OCI-LY1 (cell line): ENCODE measurements around the gene FAF1.
A peak's percentile ranks its signal among the peaks of the same experiment; 100 is the strongest.
"Not testable (repeated sequence)": the region's sequence is repeated elsewhere in the genome, so short reads cannot be mapped to it uniquely, and the experiment has no call there.

Experiments
- H2AFZ ChIP-seq: fragments of 200-600 bp; sonication (generic), shearing (Covaris generic); 2 replicates; pipeline ENCODE4 v1.6.0; 2014; ENCODE audit warnings: antibody characterized with exemption, mild to moderate bottlenecking, low read length
- H3F3A ChIP-seq: fragments of 200-600 bp; sonication (generic), shearing (Covaris generic); 2 replicates; pipeline ENCODE4 v1.6.0; 2014; ENCODE audit warnings: mild to moderate bottlenecking, antibody characterized with exemption, low read length, moderate library complexity; ENCODE audit not compliant: insufficient read depth
- H3K27ac ChIP-seq: fragments of 200-600 bp; sonication (generic); 2 replicates; pipeline ENCODE4 v1.5.1; 2014; ENCODE audit warnings: low read length, mixed run types, mild to moderate bottlenecking, low read depth; ENCODE audit not compliant: poor library complexity, severe bottlenecking
- H3K27me3 ChIP-seq: fragments of 200-600 bp; sonication (generic); 2 replicates; pipeline ENCODE4 v1.6.0; 2014; ENCODE audit warnings: antibody characterized with exemption, mild to moderate bottlenecking, low read length, moderate library complexity; ENCODE audit not compliant: insufficient read depth
- H3K36me3 ChIP-seq: fragments of 200-600 bp; sonication (generic); 2 replicates; pipeline ENCODE4 v1.6.1; 2014; ENCODE audit warnings: mild to moderate bottlenecking, antibody characterized with exemption, low read length, moderate library complexity, mixed read lengths; ENCODE audit not compliant: insufficient read depth
- H3K4me1 ChIP-seq: fragments of 200-600 bp; sonication (generic); 2 replicates; pipeline ENCODE4 v1.5.1; 2014; ENCODE audit warnings: mild to moderate bottlenecking, low read length, moderate library complexity; ENCODE audit not compliant: insufficient read depth, severe bottlenecking
- H3K4me2 ChIP-seq: fragments of 200-600 bp; sonication (generic), shearing (Covaris generic); 2 replicates; pipeline ENCODE4 v1.6.1; 2014; ENCODE audit warnings: low read length
- H3K4me3 ChIP-seq: fragments of 200-600 bp; sonication (generic); 2 replicates; pipeline ENCODE4 v1.5.1; 2014; ENCODE audit warnings: low read length, low read depth, mild to moderate bottlenecking, mixed read lengths; ENCODE audit not compliant: poor library complexity, severe bottlenecking
- H3K79me2 ChIP-seq: fragments of 200-600 bp; shearing (Covaris generic); 2 replicates; pipeline ENCODE4 v1.6.1; 2016; ENCODE audit warnings: mixed run types, low read length, mixed read lengths; ENCODE audit not compliant: insufficient read depth
- H3K9ac ChIP-seq: fragments of 200-600 bp; sonication (generic), shearing (Covaris generic); 2 replicates; pipeline ENCODE4 v1.6.1; 2014; ENCODE audit warnings: mild to moderate bottlenecking, low read length, mixed read lengths
- H3K9me2 ChIP-seq: fragments of 200-600 bp; sonication (generic), shearing (Covaris generic); 2 replicates; pipeline ENCODE4 v1.6.1; 2014; ENCODE audit warnings: low read depth, mild to moderate bottlenecking, low read length, mixed read lengths
- H3K9me3 ChIP-seq: fragments of 200-600 bp; shearing (Covaris generic); 2 replicates; pipeline ENCODE4 v1.6.1; 2014; ENCODE audit warnings: low read length, mixed read lengths
- H4K20me1 ChIP-seq: fragments of 200-600 bp; sonication (generic), shearing (Covaris generic); 2 replicates; pipeline ENCODE4 v1.6.0; 2016; ENCODE audit warnings: mild to moderate bottlenecking, low read length; ENCODE audit not compliant: insufficient read depth
- EZH2 ChIP-seq: fragments of 200-600 bp; sonication (generic), shearing (Covaris generic); IDR thresholded peaks from 2 replicates; pipeline ENCODE4 v1.8.0; 2017; ENCODE audit warnings: borderline replicate concordance, mixed run types, mild to moderate bottlenecking, antibody characterized with exemption, low read length, moderate library complexity, mixed read lengths
- TF ChIP-seq, protein P1 (sequence below): fragments of 200-600 bp; sonication (generic), shearing (Covaris generic); IDR thresholded peaks from 2 replicates; pipeline ENCODE4 v1.5.1; 2017; ENCODE audit warnings: mild to moderate bottlenecking, antibody characterized with exemption, low read length, moderate library complexity, mixed read lengths

The FAF1 gene

GRCh38 chr1:50739125-50739524, 220.9 kb downstream of the FAF1 start:
- Histone ChIP-seq H2AFZ (no peak overlapping the region), H3K4me2 (no peak overlapping the region), H3K79me2 (no peaks in the 10 kb centered on the region), H3K9ac (no peak overlapping the region), H3K9me2 (no peaks in the 10 kb centered on the region), H3K4me1 (no peaks in the 10 kb centered on the region), H3K36me3 (peaks cover 49% of the 10 kb centered on the region; the same call in 1 of the 2 replicates), H3K27me3 (no peaks in the 10 kb centered on the region), H4K20me1 (no peaks in the 10 kb centered on the region), H3F3A (peaks cover 10% of the 10 kb centered on the region; the same call in 1 of the 2 replicates), H3K9me3 (no peaks in the 10 kb centered on the region), H3K4me3 (no peak overlapping the region), H3K27ac (no peak overlapping the region)
- TF ChIP-seq EZH2: no peak
- TF ChIP-seq, protein P1, sequence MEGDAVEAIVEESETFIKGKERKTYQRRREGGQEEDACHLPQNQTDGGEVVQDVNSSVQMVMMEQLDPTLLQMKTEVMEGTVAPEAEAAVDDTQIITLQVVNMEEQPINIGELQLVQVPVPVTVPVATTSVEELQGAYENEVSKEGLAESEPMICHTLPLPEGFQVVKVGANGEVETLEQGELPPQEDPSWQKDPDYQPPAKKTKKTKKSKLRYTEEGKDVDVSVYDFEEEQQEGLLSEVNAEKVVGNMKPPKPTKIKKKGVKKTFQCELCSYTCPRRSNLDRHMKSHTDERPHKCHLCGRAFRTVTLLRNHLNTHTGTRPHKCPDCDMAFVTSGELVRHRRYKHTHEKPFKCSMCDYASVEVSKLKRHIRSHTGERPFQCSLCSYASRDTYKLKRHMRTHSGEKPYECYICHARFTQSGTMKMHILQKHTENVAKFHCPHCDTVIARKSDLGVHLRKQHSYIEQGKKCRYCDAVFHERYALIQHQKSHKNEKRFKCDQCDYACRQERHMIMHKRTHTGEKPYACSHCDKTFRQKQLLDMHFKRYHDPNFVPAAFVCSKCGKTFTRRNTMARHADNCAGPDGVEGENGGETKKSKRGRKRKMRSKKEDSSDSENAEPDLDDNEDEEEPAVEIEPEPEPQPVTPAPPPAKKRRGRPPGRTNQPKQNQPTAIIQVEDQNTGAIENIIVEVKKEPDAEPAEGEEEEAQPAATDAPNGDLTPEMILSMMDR: no peak

GRCh38 chr1:50735443-50735842, 224.6 kb downstream of the FAF1 start:
- no peaks in the 10 kb centered on the region for H3K27me3 ChIP-seq
- no peak overlapping the region for H3K4me3 ChIP-seq
- peaks cover 37% of the 10 kb centered on the region; the same call in 1 of the 2 replicates for H3K36me3 ChIP-seq
- no peaks in the 10 kb centered on the region for H3K9me2 ChIP-seq
- no peak overlapping the region for H3K27ac ChIP-seq
- H2AFZ ChIP-seq: no peak overlapping the region
- H3F3A ChIP-seq: peaks cover 10% of the 10 kb centered on the region; the same call in 1 of the 2 replicates
- TF ChIP-seq EZH2: no peak
- TF ChIP-seq, protein P1: peak; percentile 64
- no peaks in the 10 kb centered on the region for H3K9me3 ChIP-seq
- no peaks in the 10 kb centered on the region for H3K79me2 ChIP-seq
- no peaks in the 10 kb centered on the region for H3K4me1 ChIP-seq
- H4K20me1 ChIP-seq: no peaks in the 10 kb centered on the region
- no peak overlapping the region for H3K9ac ChIP-seq
- H3K4me2 ChIP-seq: no peak overlapping the region

- not testable (repeated sequence) for H4K20me1 ChIP-seq, H2AFZ ChIP-seq, H3K9ac ChIP-seq, H3K27me3 ChIP-seq, H3K79me2 ChIP-seq, H3K9me2 ChIP-seq, H3F3A ChIP-seq, H3K9me3 ChIP-seq, H3K27ac ChIP-seq, H3K4me2 ChIP-seq, H3K4me3 ChIP-seq
- H3K36me3 ChIP-seq: peaks cover 11% of the 10 kb centered on the region; the same call in 1 of the 2 replicates
- peaks cover 27% of the 10 kb centered on the region for H3K4me1 ChIP-seq
Measured at GRCh38 chr1:50727578-50727977, 232.5 kb downstream of the FAF1 start.

DNA sequence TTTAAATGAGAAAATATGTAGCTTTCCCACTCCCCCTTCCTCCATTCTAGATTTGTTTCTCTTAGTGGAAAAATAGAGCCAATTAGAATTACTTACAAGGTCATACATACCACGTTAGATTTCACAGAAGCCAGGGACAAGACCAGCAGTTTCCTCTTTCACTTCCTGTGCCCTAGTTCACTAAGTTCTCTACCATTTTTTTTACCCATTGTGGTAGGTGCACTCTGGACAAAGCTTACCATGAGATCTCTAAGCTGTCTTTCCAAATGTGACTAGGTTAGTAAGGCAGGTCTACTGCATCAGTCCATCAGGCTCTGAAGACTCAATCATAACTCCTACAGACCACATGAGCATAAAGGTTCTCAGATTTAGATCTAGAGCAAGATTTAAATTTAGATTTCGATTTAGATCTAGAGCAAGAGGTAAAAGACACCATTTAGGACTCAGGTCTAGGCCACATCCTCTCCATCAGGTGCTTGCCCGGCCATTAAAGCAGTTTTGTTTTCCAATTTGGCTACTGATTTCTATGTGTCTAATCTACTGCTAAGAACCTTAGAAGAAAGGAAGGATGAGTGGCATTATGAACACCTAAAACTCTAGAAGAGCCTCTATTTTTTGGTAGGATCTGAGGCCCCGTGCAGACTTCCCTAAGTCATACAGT, 235.3 kb downstream of the FAF1 start:
- peak overlapping the region; percentile 84 for H3K27ac ChIP-seq
- H3K4me1 ChIP-seq: peaks cover 33% of the 10 kb centered on the region
- H3K9ac ChIP-seq: peak overlapping the region; percentile 7; the same call in 1 of the 2 replicates
- no peak overlapping the region for H3K4me3 ChIP-seq
- H3K4me2 ChIP-seq: peak overlapping the region; percentile 20; the same call in 1 of the 2 replicates
- TF ChIP-seq EZH2: no peak
- TF ChIP-seq, protein P1: no peak
- H3K9me3 ChIP-seq: no peaks in the 10 kb centered on the region
- no peaks in the 10 kb centered on the region for H4K20me1 ChIP-seq
- no peak overlapping the region for H2AFZ ChIP-seq
- no peaks in the 10 kb centered on the region for H3K9me2 ChIP-seq
- H3K36me3 ChIP-seq: peaks cover 11% of the 10 kb centered on the region; the same call in 1 of the 2 replicates
- H3F3A ChIP-seq: no peaks in the 10 kb centered on the region
- no peaks in the 10 kb centered on the region for H3K27me3 ChIP-seq
- H3K79me2 ChIP-seq: no peaks in the 10 kb centered on the region
